ENCODE results near the gene DDX18.
A peak's percentile ranks its signal among the peaks of the same experiment; 100 is the strongest.
"Not testable (repeated sequence)": the region's sequence is repeated elsewhere in the genome, so short reads cannot be mapped to it uniquely, and the experiment has no call there.

The DDX18 gene

DNA sequence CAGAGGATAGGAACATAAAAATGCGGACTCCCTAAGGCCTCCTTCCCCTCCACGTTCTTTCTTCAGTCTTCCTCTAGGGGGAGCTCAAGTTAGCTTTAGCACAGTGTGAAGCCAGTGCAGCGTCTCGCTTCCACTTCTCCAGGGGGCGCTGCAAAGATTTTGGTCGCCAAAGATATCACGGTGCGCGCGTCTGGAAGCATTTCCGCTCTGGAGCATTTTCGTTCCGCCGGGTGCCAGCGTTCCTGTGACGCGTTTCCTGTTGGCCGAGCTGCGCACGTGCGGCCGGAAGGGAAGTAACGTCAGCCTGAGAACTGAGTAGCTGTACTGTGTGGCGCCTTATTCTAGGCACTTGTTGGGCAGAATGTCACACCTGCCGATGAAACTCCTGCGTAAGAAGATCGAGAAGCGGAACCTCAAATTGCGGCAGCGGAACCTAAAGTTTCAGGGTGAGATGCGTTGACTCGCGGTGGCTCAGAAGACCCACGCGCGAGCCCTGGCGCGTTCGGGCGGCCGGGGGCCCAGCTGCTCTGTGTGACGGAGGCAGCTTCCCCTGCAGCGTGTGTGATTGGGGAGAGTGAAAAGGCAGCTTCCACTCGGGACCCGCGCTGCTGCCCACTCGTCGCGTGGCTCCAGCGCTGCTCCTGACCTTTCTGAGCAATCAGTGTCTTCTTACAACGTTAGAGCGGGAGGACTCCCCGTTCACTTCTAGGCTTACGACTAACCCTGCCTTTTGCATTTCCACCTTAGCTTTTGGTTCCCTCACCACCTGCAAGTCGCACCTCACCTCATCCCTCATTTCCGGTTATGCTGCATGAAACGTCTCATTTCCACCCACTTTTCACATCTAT is at the start of gene DDX18:
DDX18 (plus strand) TSS at position 275 of the 848 bp plus-strand sequence; CDS start at position 362, 87 bp downstream.
- DNase-seq, result peak; percentile 99

DNA sequence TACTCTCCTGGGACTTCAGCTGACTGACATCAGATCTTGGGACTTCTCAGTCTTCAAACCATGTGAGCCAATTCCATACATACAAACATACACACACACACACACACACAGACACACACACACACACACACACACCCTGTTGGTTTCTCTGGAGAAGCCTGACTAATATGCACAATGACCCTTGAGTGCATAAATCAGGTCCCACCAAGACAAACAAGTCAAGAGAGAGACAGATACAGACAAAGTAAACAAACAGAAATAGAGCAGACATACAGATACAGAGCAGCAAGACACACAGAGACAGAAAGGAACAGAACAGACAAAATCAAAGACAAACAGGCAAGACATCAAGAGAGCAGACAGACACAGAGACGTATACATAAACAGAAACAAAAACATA is 43.8 kb upstream of the DDX18 start:
- no peak for DNase-seq

DNA sequence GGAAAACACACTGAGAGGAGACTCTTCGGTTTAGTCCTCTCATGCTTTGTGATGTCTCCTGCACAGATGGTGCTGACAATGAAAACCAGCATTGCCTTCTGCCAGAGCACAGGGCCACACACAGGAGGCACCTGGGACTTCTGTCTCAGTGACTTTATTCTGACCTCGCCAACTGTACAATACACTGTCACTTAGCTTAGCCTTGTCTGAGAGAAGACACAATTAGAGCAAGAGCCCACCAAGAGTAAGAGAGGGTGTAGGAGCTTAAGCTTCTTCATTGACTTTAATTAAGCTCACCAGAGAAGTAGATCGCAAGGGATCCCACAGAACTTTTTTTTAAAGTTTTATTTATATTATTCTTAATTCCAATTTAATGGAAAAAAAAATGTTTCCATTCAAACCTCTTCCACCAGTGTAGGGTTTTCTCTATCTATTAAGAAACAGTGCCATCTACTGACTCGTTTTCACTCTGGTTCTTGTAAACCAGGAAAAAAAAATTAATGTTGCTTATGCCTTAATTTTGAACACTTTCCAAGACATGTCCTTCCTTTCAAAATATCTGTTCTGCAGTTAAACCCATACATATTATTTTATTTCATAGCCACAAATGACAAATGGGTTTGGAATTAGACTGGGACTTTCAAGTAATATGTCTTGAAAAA is 42.4 kb upstream of the DDX18 start:
- DNase-seq, result no peak

DNA sequence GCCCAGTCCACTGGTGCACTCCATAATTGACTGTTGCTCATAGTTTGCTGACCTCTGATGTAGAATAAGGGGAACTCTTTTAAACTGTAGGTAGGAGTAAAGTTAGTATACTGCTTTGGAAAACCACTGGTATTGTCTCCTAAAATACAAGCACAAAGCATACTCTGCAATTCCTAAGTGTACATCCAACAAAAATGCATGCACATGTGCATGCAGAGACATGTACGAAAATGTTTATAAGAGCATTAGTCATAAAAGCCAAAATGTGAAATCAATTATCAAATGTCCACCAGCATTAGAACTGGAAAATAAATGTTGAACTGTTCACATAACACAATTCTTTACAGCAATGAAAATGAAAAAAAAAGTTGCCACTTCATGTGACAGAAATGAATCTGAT is 39.8 kb upstream of the DDX18 start:
- no peak for DNase-seq

DNA sequence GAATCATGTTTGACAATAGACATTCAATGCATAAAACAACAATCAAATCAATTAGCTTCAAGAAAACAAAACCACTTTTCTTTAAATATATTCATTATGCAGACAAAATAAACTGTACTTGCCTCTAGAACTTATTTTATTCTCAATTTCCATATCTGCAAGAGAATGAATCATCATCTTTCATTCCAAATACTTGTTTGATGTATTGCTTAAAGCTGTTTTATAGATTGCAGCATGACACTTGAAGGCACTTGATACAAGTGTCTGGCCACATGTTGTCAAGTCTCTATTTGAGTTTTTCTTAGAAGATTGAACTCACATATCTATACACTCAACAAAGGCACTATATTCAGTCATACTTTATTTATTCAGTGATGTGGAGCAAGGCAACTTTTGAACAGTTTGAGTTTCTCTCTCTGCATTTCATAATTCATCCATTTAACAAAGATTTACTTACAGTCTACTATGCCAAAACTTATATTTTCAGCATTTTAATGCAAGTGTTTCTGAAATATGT is 38.7 kb upstream of the DDX18 start:
- no peak for DNase-seq

DNA sequence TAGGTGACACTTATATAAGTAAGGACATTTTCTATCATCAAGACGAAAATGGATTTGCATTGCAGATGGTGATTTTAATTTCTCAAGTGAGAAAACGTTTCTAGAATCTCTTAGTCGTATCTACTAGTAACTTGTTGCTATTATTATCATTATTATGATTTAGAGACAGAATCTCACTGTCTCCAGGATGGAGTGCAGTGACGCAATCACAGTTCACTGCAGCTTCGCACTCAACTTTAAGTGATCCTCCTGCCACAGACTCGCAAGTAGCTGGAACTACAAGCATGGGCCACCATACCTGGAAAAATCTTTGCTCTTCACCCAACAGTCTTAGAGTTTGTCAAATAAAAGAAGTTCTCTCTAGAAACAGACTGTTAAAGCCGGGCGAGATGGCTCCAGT is 37.6 kb upstream of the DDX18 start:
- DNase-seq, result no peak

DNA sequence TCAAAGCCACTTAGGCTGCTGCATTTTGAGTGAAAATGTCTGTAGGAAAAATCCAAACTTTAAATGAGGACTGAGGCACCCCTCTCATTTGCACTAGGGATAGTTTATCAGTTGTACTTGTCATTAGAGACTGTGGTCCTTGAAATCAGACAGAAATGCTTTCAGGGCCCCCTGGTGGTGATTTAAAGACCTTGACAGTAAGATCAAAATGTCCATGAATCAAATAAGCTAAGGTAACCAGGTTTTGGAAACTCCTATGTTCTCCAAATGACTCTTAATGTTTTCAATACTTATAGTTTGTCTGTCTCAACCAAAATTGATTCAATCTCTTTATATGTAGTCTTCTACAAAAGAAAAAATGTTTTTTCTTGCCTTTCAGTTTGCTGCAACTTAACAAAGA is 28.8 kb upstream of the DDX18 start:
- peak; percentile 35 for DNase-seq

DNA sequence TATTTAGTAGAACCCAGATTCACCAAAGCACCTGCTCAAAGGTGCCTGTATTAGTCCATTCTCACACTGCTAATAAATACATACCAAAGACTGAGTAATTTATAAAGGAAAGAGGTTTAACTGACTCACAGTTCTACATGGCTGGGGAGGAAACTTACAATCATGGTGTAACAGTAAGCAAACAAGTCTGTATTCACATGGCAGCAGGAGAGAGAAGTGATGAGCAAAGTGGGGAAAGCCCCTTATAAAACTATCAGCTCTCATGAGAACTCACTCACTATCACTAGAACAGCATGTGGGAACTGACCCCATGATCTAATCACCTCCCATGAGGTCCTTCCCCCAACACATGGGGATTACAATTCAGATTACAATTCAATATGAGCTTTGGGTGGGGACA is 28.0 kb upstream of the DDX18 start:
- DNase-seq, result no peak

DNA sequence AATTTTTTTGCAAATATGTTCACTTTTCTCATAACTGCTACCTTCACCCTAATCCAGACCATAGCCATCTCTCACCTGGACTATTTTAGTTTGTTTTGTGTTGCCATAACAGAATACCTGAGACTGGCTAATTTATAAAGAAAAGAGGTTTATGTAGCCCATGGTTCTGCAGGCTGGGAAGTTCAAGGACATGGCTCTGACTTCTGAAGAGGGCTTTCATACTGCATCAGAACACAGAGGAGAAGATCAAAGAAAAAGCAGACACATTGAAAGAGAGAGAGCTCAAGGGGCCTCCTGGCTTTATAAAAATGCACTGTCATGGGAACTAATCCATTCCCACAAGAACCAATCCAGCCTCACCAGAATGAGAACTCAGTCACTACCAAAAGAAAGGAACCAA is 25.0 kb upstream of the DDX18 start:
- DNase-seq, result no peak

DNA sequence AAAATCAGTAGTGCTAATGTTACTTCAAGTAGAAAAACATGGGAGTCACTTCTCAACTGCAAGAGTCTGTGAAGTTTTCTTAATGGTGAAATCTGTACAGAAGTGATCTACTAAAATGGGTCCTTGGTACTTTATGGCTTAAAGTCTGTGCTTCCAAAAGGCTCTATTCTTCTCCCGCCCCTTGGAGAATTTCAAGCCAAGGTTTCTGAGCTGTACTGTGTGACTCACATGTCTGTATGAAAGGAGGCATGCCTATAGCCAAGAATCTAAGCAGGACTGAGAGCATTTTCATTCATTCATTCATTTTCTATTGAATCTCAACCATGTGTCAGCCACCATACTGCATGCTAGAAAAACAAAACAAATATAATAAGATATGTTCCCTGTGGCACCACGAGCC is 19.8 kb upstream of the DDX18 start:
- no peak for DNase-seq

DNA sequence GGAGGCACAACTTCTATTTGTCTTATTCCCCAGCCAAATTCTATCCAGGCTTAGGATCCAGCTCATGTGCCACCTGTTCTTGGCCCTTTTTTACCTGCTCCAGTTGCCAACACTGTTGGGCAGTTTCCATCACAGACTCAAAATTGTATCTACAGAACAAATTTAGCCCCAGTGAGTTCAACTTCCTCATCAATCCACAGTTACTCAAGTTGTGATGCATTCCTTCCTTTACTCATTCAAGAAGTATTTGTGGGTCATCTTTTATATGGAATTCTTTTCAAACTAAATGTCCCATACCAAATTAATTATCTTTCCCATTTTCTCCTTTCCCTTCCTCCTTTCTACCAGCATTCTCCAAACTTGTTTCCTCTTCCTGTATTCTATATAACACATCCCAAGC is 12.7 kb upstream of the DDX18 start:
- no peak for DNase-seq

DNA sequence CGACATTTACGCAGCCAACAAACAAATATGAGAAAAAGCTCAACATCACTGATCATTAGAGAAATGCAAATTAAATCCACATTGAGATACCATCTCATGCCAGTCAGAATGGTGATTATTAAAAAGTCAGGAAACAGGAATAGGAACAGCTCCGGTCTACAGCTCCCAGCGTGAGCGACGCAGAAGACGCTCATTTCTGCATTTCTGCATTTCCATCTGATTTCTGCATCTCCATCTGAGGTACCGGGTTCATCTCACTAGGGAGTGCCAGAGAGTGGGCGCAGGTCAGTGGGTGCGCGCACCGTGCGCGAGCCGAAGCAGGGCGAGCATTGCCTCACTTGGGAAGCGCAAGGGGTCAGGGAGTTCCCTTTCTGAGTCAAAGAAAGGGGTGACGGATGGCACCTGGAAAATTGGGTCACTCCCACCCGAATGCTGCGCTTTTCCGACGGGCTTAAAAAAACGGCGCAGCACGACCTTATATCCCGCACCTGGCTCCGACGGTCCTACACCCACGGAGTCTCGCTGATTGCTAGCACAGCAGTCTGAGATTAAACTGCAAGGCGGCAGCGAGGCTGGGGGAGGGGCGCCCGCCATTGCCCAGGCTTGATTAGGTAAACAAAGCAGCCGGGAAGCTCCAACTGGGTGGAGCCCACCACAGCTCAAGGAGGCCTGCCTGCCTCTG is 10.7 kb upstream of the DDX18 start:
- not testable (repeated sequence) for DNase-seq

DNA sequence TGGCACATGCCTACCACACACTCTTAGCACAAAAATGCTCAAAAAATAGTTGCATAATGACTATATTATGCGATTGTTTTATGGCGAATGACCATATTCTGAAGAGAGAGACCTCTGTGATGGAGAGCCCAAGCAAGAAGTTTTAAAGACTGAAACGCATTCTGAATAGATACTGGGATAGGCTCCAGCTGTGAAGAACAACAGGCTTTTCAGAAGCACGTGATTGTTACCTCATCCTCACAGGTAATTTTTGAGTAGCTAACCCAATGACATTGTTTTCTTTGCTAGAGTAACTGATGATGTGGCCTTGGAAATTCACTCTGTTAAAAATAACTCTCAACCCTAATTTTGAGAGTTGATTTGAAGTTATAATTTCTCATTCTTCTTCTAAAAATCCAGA is 2.0 kb upstream of the DDX18 start:
- no peak for DNase-seq

DNA sequence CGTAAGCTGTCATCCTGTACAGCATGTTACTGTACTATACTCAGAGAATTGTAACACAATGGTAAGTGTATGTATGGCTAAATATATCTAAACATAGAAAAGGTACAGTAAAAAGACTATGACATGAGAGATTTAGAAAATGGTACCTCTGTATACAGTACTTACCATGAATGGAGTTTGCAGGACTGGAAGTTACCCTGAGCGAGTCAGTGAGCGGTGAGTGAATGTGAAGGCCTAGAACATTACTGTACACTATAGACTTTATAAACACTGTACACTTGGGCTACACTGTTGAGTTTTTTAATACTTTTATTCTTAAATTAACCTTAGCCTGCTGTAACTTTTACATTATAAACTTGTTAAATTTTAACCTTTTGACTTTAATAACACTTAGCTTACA is 1.5 kb downstream of the DDX18 start:
- no peak for DNase-seq

DNA sequence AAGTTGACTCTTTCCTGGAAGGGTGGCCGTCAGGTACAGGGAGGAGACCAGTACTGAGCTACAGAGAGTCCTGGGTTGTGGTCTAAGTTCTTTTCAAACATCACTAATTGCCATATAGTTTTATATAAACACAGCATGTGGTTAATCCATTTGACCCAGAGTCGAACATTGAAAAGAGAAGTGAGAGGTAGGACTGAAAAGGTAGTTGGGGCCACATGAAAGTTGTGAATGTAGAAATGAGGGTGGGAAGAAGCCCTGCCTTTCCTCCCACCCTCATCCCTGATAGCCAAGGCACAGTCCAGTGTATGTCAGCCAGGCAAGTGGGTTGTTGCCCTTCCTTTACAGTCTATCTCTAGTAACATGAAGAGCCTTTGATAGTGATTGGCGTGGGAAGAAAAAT is 4.4 kb downstream of the DDX18 start:
- no peak for DNase-seq

DNA sequence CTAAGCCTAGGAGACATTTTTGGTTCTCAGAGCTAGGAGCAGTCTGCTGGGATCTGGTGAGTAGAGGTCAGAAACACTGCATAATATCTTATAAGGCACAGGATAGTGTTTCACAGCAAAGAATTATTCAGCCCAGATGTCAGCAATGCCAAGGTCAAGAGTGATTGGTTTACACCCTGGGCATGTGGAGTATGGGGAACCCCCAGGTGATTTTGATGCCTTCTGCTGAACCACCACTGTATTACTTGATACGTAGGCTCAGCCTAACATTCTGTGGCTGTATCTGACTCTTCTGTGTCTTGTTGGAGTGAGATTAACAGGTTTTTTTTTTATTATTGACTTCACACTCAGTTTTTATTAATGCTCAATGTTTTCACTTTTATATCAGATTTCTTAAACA is 6.0 kb downstream of the DDX18 start:
- peak; percentile 15 for DNase-seq

DNA sequence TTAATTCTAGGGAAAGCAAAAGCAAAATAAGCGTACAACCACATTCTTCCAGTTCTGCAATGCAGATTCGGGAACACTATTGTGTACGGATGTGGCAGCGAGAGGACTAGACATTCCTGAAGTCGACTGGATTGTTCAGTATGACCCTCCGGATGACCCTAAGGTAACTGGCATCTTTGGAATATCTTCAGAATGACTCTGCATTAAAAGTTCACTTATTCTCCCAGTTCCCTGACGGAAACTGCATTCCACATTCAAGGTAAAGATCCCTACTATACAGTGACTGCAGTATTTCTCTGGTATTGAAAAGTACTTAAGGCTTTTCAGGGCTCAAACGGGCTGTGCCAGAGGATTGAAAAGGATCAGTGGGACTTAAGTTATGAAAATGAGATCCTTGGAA is 10.9 kb downstream of the DDX18 start:
- DNase-seq, result no peak

DNA sequence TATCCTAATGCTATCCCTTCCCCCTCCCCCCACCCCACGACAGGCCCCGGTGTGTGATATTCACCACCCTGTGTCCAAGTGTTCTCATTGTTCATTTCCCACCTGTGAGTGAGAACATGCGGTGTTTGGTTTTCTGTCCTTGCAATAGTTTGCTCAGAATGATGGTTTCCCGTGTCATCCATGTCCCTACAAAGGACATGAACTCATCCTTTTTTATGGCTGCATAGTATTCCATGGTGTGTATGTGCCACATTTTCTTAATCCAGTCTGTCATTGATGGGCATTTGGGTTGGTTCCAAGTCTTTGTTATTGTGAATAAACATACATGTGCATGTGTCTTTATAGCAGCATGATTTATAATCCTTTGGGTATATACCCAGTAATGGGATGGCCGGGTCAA is 13.0 kb downstream of the DDX18 start:
- not testable (repeated sequence) for DNase-seq

DNA sequence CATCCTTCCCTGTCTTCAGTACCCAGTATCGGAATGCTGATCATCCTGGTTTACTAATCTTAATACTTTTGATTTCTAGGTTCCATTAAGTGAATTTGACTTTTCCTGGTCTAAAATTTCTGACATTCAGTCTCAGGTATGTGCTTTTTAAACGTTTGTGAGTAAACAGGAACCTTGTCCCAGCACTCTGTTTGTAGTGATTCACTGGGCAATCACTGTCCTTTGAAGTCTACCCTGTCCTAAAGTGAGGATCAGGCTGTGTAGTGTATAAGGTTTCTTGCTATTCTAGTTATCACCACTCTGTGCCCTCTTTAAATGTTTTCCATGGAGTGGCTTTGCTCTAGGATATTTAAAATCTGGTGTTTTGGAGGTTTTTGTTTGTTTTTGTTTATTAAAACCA is 14.4 kb downstream of the DDX18 start:
- DNase-seq, result no peak

DNA sequence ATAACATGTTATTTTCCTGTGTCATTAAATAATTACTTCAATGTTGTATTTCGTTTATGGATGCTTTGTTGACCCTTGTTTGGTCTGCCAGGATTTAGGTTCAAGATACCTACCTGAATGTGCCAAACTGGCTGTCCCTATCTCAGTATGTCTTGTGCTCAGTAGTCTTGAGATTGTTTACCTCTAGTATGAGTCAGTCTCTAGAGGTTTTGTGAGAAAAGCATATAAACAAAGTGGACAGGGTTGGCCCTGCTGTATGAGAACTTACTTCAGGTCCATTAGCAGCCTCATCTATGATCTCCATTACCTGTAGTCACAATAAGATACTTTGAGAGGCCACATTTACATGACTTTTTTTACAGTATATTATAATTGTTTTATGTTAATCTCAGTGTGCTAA is 17.8 kb downstream of the DDX18 start:
- no peak for DNase-seq

DNA sequence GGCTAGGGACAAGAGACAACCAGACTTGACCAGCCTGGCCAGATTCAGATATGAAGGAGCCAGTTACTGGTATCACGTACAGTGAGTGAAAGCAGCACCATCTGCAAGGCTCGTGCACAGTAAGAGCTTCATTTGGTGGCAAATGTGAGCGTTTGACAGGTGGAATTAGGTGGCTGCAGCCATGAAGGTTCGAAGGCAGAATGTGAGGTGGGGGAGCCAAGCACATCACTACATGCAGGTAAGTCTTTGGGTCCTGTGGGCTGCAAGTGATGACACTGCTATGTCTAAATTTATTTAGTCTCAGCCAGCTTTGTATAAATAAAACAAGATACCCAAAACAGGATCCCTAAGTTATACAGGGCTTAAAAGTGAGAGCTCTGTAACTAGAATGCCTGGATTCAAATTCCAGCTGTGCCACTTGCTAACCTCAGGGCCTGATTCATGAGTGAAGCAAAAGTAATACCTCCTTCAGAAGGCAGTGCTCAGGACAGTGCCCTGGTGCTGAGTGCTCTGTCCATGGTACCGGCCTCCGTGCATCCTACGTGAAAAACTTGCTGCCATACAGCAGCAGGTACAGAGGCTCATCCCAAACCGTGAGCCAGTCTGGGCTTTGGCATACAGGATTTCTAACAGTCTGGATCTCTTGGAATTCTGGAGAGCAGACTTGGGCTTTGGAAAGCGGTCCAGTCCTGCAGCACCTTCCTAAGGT is 18.6 kb downstream of the DDX18 start:
- DNase-seq, result no peak

DNA sequence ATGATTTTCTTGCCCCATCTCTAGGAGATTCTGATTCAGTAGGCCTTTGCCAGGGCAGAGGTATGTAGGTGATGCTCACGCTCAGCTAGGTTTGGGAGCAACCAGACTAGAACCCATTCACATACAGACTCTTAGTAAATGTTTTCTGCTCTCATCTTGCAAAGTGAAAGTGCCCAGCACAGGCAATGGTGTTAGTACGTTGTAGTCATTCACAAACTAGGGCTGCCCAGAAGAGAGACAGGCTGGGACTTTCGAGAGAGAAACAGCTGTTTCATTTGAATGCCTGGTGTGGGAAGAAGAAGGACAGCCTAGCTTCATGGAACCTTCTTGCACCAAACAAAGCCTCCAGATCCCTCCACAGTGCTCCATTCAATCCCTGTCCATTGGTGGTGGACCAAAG is 19.4 kb downstream of the DDX18 start:
- DNase-seq, result no peak

DNA sequence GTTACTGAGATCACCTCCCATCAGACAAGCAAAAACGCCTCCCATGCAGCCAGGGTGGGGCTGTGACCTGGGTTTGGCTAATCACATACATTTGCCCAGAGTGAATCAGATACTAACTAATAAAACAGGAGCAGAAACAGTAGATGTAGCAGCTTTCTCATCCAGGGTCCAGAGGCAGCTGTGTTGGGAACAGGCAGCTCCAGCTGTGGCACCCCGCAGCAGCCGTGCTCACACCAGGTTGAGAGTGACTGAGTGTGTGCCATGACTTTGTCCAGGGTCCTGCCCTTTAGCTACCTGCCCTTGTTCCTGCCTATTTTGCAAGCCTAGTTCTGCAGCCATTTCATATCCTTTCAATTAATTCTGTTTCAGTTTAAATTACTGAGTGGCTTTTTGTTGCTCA is 20.5 kb downstream of the DDX18 start:
- DNase-seq, result no peak

Measured in stimulated activated CD4-positive, alpha-beta T cell treated with anti-CD3 and anti-CD28 coated beads, Interleukin-4, amount 100 ng/mL, for 24 hours (primary cell).